KMS-11 (cell line): ENCODE measurements around the gene SUCLG2.

Source experiments
- H2AFZ ChIP-seq: fragments of 200-600 bp; sonication (generic); 2 replicates; pipeline ENCODE4 v1.6.1; 2016; ENCODE audit warnings: antibody characterized with exemption, mixed run types, low read depth
- H3K27ac ChIP-seq: fragments of 200-600 bp; sonication (generic); 2 replicates; pipeline ENCODE4 v1.6.1; 2016; ENCODE audit warnings: mild to moderate bottlenecking, mixed run types
- H3K27me3 ChIP-seq: fragments of 200-600 bp; sonication (generic); 2 replicates; pipeline ENCODE4 v1.6.1; 2017; ENCODE audit warnings: mild to moderate bottlenecking, low read depth, mixed run types, moderate library complexity; ENCODE audit not compliant: insufficient read depth
- H3K36me3 ChIP-seq: fragments of 200-600 bp; sonication (generic); 2 replicates; pipeline ENCODE4 v1.6.1; 2017; ENCODE audit warnings: mild to moderate bottlenecking, mixed run types; ENCODE audit not compliant: insufficient read depth
- H3K4me1 ChIP-seq: fragments of 200-600 bp; sonication (generic); 2 replicates; pipeline ENCODE4 v1.6.1; 2016; ENCODE audit warnings: mild to moderate bottlenecking, low read depth, mixed run types; ENCODE audit not compliant: poor library complexity, severe bottlenecking
- H3K4me2 ChIP-seq: fragments of 200-600 bp; sonication (generic); 2 replicates; pipeline ENCODE4 v1.7.0; 2016; ENCODE audit warnings: mild to moderate bottlenecking, mixed run types
- H3K4me3 ChIP-seq: fragments of 200-600 bp; sonication (generic); IDR thresholded peaks from 2 replicates; pipeline ENCODE4 v1.6.1; 2017; ENCODE audit warnings: low read depth, low read length, mixed read lengths; ENCODE audit not compliant: insufficient read depth
- H3K79me2 ChIP-seq: fragments of 200-600 bp; sonication (generic); 2 replicates; pipeline ENCODE4 v1.6.1; 2016; ENCODE audit warnings: low read depth, mixed run types; ENCODE audit not compliant: insufficient read depth
- H3K9ac ChIP-seq: fragments of 200-600 bp; sonication (generic); 2 replicates; pipeline ENCODE4 v1.6.1; 2016; ENCODE audit warnings: mild to moderate bottlenecking, mixed run types
- H4K20me1 ChIP-seq: fragments of 200-600 bp; sonication (generic); 2 replicates; pipeline ENCODE4 v1.6.1; 2016; ENCODE audit warnings: mild to moderate bottlenecking, mixed run types; ENCODE audit not compliant: insufficient read depth
- TF ChIP-seq, protein P1 (sequence below): fragments of 200-600 bp; sonication (generic); conservative IDR thresholded peaks from 2 replicates; pipeline ENCODE4 v1.6.1; 2017; ENCODE audit warnings: low read depth, mild to moderate bottlenecking, antibody characterized with exemption, low read length, moderate library complexity, mixed read lengths

Gene SUCLG2

DNA sequence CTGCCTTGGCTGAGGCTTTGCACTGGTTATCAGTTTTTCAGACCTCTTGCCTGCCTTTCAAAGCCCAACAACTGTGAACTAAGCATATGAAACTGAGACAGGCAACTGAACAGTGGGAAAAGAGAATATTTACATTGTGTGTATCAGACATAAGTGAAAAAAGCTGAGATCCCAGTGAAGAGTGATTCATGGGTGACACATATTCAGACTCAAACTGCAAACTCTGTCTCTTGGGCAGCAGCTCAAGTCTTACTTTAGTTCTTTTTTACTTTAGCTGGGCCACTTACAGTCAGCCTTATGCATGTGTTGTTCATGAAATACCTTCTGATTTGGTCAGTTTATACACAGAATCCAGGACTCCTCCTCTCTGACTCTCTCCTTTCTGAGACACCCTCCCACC lies 19.2 kb downstream of the SUCLG2 start:
- Histone ChIP-seq H3K4me3 (no peak overlapping the region), H4K20me1 (no peaks in the 10 kb centered on the region), H3K4me2 (no peak overlapping the region), H3K9ac (no peak overlapping the region), H3K4me1 (peaks cover 16% of the 10 kb centered on the region), H3K79me2 (no peaks in the 10 kb centered on the region), H3K36me3 (no peaks in the 10 kb centered on the region), H2AFZ (no peak overlapping the region), H3K27ac (no peak overlapping the region; the same call in 1 of the 2 replicates), H3K27me3 (no peaks in the 10 kb centered on the region)
- TF ChIP-seq, protein P1, sequence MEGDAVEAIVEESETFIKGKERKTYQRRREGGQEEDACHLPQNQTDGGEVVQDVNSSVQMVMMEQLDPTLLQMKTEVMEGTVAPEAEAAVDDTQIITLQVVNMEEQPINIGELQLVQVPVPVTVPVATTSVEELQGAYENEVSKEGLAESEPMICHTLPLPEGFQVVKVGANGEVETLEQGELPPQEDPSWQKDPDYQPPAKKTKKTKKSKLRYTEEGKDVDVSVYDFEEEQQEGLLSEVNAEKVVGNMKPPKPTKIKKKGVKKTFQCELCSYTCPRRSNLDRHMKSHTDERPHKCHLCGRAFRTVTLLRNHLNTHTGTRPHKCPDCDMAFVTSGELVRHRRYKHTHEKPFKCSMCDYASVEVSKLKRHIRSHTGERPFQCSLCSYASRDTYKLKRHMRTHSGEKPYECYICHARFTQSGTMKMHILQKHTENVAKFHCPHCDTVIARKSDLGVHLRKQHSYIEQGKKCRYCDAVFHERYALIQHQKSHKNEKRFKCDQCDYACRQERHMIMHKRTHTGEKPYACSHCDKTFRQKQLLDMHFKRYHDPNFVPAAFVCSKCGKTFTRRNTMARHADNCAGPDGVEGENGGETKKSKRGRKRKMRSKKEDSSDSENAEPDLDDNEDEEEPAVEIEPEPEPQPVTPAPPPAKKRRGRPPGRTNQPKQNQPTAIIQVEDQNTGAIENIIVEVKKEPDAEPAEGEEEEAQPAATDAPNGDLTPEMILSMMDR: no peak

DNA sequence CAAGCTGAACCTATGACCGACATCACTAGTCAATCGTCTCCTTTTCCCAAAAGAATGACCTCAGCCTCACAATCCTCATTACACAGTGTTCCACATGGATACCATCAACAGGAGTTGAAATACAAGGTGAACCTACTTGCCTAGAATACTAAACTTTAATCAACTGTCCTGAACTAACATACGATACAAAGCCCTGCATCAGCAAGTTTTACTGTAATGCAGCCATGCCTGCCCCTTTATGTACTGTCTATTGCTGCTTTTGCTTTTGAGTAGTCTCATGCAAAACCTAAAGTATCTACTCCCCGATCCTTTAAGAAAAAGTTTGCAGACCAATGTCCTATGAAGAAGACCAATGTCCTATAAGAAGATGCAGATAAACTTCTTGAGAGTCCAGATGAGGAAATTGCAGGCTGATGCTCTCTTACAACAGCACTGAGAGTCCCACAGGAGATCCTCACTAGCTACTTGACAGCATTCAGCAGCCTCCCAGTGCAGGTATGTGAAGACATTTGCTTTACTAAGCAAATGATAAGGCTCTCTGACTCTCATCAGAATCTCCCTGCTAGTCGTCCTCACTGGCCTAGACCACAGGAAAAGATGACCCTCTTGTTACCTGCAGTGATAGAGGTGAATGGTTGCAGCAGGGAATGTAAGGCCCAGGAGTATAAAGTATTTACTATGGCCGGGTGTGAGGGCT lies 23.6 kb downstream of the SUCLG2 start:
- Histone ChIP-seq H3K79me2 (no peaks in the 10 kb centered on the region), H4K20me1 (no peaks in the 10 kb centered on the region), H3K27ac (no peak overlapping the region), H3K4me3 (no peak overlapping the region), H3K36me3 (no peaks in the 10 kb centered on the region), H3K4me2 (no peak overlapping the region), H3K9ac (no peak overlapping the region), H3K4me1 (peaks cover 14% of the 10 kb centered on the region), H3K27me3 (no peaks in the 10 kb centered on the region), H2AFZ (no peak overlapping the region)
- TF ChIP-seq, protein P1: no peak

DNA sequence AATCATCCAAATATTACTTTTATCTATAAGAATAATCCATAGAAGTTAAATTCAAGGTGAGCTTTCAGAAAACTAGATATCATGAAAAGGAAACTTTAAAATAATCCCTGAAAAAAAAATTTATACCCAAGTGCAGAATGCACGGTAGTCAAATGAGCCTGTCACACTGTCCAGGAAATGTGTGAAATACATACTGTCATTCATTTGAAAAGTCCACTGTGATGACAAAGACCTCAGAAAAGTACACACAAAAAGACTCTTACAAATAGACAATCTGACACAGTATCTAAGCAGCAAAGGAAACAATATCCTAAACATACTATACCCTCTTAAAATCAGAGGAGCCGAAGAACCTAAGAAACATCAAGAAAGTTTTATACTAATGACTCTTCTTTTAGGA lies 29.7 kb downstream of the SUCLG2 start:
- TF ChIP-seq, protein P1: no peak
- Histone ChIP-seq H3K4me1 (no peaks in the 10 kb centered on the region), H3K79me2 (no peaks in the 10 kb centered on the region)

DNA sequence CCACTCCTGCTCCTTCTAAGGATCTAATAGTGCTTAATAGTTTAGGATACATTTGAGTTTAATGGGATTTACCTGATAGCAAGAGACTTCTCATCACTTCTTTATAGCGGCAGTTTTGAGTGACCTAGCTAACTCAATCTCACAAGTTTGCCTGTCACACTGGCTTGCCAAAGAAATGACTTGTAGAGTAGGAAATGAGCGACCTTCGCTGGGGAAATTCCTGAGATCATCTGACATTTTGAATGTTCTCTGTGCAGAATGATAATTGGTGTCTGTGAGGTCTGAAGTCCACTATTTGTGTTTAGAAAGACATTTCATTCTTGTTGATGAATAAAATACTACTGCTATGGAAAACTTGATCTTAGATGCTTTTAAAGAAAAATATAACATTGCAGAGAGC lies 30.3 kb downstream of the SUCLG2 start:
- Histone ChIP-seq H3K4me1 (no peaks in the 10 kb centered on the region), H4K20me1 (no peaks in the 10 kb centered on the region)

More for the DNA sequence above, 29.7 kb downstream of the SUCLG2 start:
- Histone ChIP-seq H3K9ac (no peak overlapping the region), H2AFZ (no peak overlapping the region), H3K4me2 (no peak overlapping the region), H3K36me3 (no peaks in the 10 kb centered on the region), H3K27me3 (no peaks in the 10 kb centered on the region), H3K27ac (no peak overlapping the region), H3K4me3 (no peak overlapping the region), H4K20me1 (no peaks in the 10 kb centered on the region)

More for the DNA sequence above, 30.3 kb downstream of the SUCLG2 start:
- Histone ChIP-seq H3K9ac (no peak overlapping the region), H3K27me3 (no peaks in the 10 kb centered on the region), H3K4me2 (no peak overlapping the region), H3K27ac (no peak overlapping the region), H3K4me3 (no peak overlapping the region), H2AFZ (no peak overlapping the region), H3K36me3 (no peaks in the 10 kb centered on the region), H3K79me2 (no peaks in the 10 kb centered on the region)
- TF ChIP-seq, protein P1: no peak
